GM19455 (cell line): Measurements from ENCODE around the gene ITGB8.

Experiments used
- ATAC-seq: cut with Tn5 transposase; IDR thresholded peaks from one replicate; pipeline ENCODE4 v1.9.1; 2021; ENCODE audit not compliant: unreplicated experiment

The ITGB8 gene

GRCh38 chr7:20340839-20341238 is 10.1 kb downstream of the ITGB8 start:
- ATAC-seq, result no peak

DNA sequence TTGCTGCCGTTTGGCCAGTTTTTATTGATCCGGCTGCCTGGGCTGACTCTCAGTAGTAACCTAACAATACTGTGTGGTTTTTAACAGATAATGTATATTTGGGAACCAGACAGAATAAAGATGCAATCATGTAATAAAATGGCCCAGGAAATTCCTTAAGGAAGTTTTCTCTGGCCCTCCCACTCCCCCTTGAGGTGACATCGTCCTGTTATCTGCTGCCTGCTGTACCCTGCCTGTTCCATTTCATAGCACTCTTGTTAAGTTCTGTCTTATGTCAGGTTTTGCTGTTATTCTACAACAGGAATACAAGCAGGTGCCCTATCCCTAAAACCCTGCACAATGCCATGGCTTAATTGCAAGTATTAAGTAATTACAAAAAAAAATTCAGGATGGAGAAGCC is 12.5 kb downstream of the ITGB8 start:
- no peak for ATAC-seq

- no peak for ATAC-seq
These were observed 13.2 kb downstream of the ITGB8 start for GRCh38 chr7:20343941-20344340.

DNA sequence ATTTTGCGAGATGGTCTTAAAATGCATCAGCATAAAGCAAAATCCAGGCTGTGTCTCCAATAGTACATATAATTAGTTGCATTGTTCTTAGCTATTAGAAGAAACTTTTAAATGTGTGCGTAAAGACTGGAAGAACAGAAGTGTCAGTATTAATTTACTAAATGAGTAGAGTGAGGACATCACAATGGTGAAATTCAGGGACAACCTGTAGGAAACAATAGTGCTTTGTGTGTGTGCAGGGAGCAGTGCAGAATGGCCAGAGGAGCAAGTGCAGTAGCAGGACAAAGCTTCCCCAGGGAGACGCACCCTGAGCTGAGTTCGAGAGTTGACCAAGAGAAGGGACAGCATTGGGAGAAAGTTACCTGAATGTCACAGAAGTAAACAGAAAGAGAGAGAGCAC is 13.7 kb downstream of the ITGB8 start:
- no peak for ATAC-seq

DNA sequence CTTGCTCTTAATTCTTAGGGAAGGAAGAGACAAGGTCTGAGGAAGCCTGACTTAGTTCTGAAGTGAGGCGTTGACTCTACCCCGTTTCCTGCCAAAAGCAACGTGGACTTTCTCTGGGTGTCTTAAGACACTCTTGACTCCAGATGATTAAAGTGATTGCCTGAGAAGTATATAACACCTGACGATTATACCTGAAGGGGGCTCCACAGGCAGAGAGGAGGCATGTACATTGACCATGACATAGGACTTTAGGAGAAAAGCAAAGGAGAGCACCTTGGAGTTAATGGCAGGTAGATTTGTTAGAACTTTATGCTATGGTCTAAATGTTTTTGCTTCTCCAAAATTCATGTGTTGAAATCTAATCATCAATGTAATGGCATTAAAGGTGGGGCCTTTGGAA is 15.9 kb downstream of the ITGB8 start:
- ATAC-seq, result no peak

DNA sequence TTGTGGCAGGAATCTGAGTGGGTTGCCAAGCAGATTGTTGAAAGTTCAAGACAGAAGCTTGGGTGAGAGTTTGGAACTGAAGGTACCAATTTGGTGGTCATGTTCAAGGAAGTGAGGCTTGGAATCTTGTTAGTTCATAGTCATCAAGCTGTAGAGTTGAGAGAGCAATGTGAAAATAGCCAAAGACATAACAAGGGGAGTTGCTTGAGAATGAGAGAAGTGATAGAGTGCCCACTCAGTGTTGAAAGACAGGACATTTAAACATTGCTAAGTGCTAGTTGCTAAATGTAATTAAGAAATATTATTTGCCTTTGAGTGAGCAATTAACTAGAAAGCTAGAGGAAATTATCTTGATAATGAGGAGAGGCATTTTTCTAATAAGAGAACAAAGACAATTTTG is 17.0 kb downstream of the ITGB8 start:
- no peak for ATAC-seq

DNA sequence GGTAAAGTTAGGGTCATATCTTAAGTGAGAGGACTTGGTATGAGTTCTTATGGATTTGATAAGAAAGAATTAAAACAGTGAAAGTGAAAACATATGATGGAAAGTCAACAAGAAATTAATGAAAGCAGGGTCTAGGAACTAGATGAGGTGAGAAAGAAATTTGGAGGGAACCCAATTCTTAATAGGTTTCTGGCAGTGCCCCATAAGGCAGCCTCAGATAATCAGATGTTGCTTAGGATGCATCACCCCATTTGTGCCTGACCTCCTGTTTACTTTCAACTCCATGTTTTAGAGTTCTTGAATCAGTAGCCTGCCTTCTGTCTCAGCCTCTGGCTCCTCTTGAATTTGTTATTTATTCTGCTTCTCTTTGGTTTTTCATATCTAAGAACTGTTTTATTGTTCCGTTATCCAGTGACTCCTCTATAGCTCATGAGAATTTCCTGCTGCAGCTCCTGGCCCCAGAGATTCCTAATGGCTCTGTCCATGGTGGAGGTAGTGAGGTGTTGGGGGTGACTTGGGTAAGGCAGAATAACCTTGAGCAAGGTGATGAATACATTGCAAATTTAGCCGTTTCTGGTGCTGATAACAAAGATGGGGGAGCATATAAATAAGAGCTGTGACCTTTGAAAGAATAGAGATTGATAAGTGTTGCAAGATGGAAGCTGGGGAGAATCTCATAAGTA is 17.6 kb downstream of the ITGB8 start:
- no peak for ATAC-seq

DNA sequence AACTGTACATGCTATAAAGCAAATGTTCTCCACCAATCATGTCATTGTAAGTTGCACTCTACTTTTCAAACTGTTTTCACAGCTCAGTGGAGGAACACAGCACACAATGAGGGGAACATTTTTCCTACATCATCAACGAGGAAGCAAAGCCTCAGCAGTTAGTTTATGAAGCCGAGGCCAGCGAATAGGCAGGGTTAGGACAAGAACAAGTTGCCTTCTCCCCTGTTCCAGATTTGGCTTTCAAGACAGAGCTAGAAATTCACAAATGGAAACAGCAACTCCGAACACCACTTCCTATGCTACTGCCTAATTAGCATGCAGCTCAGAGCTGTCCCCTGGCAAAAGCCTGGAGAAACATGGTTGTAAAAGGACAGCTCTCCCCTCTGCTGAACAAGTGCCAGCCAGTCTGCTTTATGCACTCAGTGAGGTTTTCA is 19.8 kb downstream of the ITGB8 start:
- no peak for ATAC-seq

DNA sequence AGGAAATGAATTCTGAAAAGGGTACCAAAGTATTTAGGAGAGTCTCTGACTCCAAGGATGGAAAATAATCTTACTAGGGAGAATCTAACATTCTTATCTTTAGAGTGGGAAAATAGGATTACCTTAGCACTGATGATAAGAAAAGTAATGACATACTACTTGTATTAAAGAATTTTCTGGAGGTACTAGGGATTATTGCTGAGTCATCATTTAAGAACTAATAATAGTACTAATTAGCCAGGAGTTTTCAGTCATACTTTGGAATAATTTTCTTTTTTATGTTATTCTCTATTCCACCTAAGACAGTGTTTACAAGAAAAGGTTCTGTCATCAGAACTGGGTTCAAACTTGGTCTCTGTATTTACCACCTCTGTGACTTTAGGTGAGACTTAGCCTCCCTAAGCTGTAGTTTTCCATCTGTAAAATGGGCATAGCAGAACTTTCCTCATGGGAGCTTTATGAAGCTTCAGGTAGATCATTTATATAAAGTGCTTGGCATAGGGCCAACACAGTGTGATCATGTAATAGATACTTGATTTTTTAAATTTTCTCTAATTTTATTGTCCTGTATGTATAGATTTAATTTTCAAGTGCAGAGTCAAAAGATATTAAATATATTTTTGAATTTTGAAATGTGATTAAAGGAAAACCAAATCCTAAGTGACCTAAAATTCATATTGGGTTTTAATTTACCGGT is 20.4 kb downstream of the ITGB8 start:
- no peak for ATAC-seq

DNA sequence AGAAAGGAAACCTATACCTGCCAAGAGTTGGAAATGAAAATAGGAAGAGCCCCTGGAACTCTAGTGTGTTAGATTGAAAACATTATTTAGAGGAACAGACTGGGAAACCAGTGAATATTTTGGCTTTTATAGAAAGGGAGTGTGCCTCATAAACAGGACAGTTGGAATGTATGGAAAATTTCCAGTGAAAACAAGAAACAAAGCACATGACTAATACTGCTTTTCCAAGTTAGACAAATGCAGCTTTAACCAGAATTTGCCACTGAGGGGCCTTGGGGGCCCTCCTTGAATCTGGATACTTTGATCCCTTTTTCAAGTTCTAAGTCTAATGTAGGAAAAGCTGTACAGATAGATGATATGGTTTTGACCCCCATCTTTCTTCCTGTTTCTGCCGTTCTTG is 21.2 kb downstream of the ITGB8 start:
- no peak for ATAC-seq

DNA sequence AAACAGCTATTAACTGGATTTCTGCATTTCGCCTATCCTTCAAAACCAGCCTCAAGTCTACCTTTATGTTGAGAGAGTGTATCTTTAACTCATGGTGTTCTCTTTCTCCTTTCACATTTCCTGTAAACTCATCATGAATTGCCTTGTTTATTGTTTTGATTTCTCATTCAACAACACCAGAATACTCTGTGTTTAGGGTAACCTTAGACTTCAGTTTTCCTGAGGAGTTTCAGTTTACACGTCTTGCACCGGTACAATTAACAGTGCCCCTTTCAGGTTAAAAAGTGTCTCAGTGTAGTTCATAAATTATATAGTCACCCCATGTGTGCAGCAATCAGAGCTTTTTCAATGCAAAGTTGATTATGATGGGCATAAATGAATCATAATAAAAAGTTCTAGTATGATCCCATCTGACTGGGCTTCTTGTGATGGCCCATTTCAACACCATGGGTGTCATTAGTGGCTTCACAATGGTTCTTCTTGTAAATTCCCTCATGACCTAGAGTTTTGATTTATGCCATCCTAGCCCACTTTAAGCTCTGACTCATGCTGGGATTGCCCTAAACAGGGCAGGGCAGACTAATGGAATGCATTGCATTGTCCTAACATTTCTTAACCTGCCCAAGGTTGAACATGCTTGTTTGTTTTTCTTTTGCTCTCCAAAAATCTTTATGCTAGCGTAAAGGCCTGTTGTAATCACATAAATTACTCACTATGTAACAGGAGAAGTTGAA is 22.0 kb downstream of the ITGB8 start:
- no peak for ATAC-seq

- ATAC-seq, result no peak
These were observed 24.2 kb downstream of the ITGB8 start for GRCh38 chr7:20354610-20355528.

DNA sequence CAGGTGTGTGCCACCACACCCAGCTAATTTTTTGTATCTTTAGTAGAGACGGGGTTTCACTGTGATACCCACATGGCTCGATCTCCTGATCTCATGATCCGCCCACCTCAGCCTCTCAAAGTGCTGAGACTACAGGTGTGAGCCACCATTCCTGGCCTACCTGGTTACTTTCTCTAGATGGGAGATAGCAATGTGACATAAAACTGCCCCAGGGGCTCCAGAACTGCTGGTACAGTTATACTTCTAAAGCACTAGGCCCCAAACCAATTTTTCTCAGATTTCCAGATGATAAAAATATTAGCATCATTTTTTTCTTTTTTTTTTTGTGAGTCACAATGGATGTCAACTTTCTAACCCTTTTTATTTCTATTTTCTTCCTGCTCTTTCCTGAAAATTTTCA is 27.4 kb downstream of the ITGB8 start:
- ATAC-seq, result no peak

- ATAC-seq, result no peak
These were observed 28.1 kb downstream of the ITGB8 start for GRCh38 chr7:20358762-20359282.

DNA sequence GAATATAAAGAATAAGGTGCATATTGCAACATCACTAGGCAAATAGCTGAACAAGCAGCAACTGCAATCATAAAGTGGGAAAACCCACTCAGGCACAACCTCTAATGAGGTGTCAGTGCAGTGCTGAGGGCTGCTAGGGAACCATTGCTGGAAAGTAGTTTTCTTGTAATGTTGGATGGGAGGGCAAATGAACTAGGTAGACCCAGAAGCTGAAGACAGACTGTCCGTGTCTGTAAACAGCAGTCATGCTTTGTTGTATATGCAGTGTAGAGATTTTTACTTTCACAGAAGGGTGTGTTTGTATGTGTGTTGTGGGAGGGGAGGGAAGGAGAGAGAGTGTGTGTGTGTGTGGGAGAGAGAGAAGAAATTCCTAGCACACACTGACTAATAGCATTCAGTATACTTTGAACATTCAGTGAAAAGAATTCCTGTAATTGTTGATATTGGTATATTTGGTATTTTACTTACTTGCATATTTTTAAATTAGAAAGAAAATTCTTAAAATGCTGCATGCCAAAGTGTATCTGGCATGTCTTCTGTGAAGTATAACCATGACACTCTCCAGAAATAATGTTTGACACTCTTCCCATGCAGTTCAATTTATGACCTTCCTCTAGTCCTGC is 28.8 kb downstream of the ITGB8 start:
- ATAC-seq, result no peak

GRCh38 chr7:20362574-20363253 is 32.0 kb downstream of the ITGB8 start:
- ATAC-seq, result no peak

DNA sequence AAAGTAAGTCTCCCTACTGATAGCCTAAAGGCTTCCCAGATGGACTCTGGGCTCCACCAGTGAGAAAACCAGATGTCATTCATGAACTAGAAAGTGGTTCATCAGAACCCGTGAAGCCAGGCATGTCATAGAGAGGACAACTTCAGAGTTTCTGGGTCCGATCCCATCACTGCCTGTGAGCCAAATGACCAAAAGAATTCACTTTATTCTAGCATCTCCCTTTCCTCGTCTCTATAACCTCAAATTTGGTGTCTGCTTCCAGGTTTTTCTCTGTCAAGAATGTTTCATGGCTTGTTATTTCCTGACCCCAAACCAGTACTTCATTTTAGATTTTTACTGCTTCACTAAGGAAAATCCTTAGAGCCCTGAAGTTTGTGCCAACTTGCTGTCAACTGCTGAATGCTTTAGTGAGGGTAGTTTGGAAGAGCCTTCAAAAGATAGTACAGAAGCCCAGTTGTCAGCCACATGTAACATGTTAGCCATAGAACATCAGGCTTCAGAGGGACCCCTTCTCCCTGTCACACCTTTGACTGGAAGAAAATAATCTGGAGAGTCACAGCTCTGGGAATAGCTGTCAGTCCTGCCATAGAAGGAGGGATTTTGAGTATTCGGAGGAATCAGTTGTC is 34.0 kb downstream of the ITGB8 start:
- no peak for ATAC-seq

GRCh38 chr7:20365486-20365885 is 34.8 kb downstream of the ITGB8 start:
- no peak for ATAC-seq

- no peak for ATAC-seq
These were observed 43.7 kb downstream of the ITGB8 start for GRCh38 chr7:20374399-20374798.
